Measurements from ENCODE around the gene ANTXR2.

ANTXR2 gene

DNA sequence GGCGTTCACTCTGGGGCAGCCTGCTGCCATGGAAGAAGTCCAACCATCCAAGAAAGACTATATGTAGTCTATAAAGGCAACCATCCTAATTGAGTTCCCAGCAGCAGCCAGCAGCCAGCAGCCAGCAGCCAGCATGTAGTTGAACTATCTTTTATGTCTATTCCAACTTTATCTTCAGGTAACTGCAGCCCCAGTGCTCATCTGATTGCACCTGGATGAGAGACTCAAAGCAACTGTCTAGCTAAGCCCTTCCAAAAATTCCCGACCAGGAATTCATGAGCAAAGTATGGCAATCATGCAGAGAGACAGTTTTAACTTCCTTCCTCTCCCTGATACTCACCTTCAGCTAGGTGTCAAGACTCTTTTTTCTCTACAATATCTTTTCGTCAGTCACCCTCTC is 216.8 kb downstream of the ANTXR2 start:
- no peak for DNase-seq

DNA sequence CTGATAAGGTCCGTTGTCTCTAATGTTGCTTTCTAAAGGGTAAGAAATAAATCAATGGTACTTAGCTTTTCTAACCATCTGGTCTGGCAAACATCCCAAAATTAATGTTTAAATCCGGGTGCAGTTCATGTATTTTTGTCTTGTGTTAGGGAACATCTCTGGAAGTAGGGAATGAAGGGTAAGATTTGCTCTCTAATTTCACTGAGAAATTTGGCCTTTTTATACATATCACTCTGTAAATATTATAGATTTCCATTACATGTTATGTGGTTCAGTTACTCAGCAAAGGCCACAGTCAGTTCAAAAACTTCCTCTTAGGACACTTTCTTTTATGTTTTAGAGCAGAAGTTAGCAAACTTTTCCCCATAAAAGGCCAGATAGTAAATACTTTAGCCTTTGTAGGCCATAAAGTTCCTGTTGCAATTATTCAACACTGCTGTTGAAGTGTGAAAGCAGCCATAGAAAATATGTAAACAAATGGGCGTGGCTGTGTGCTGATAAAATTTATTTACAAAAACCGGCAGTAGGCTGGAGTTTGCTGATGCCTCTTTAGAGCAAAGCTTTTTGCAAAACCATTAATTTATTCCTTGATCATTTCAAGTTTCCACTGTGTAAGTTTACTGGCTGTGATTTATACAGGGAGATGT is 218.1 kb downstream of the ANTXR2 start:
- no peak for DNase-seq

DNA sequence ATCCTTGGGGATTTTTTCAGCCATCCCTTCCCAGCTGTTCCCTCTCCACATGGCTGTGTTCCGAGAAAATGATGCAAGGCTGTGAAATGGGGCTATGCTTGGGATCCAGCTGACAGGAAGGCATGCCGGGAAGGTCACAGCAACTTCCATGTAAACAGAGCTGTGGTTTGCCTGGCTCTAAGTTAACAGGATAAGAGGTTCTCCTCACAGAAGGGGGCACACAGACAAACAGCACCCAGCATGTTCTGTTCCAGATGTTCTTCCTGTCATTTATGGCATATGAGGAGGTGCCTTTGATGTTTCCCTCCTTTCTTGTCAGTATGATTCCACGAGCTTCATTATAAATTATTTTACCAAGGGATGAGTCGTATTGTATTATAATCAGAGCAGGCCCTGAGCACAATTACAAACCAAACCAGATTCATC is 220.7 kb downstream of the ANTXR2 start:
- DNase-seq, result no peak

- DNase-seq, result no peak
Measured at GRCh38 chr4:79851625-79852304, 221.3 kb downstream of the ANTXR2 start.
